Measurements from ENCODE around the gene ERC1.
"Not testable (repeated sequence)": the region's sequence is repeated elsewhere in the genome, so short reads cannot be mapped to it uniquely, and the experiment has no call there.

ERC1 gene

DNA sequence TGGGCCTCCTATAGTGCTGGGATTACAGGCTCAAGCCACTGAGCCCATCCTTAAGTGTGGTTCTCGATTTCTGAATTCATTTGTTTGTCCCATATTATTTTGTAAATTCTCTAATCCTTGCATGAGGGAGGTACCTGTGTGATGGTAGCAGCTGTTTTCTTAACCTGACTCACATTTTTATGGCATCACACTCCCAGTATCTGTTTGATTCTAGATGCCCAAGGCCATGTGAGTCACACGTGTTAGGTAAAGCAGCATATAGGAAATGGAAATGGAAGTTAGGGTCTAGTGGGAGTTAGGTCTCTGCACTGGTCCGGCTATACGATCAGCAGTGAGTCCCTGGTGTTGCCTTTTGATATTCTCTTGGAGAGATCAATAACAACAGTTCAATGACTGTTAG is 198.1 kb downstream of the ERC1 start:
- no peak for DNase-seq (ENCODE audit: low read depth)

DNA sequence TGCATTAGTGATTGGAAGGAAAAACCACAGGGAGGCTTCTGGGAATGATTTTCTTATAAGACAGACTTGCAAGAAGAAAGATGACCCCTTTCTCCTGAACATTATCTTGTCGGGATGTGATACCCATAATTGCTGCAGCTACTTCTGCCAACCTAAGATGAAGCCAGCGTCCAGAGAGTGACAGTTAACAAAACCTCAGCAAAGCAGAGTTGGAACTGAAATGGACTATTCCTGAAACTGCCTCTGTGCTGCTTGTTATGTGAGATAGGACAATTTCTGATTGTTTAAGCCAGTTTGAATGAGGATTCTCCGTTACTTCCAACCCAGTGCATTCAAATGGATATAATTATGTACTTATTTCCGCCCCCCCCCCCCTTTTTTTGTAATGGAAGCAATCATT is 204.5 kb downstream of the ERC1 start:
- no peak for DNase-seq (ENCODE audit: low read depth)

DNA sequence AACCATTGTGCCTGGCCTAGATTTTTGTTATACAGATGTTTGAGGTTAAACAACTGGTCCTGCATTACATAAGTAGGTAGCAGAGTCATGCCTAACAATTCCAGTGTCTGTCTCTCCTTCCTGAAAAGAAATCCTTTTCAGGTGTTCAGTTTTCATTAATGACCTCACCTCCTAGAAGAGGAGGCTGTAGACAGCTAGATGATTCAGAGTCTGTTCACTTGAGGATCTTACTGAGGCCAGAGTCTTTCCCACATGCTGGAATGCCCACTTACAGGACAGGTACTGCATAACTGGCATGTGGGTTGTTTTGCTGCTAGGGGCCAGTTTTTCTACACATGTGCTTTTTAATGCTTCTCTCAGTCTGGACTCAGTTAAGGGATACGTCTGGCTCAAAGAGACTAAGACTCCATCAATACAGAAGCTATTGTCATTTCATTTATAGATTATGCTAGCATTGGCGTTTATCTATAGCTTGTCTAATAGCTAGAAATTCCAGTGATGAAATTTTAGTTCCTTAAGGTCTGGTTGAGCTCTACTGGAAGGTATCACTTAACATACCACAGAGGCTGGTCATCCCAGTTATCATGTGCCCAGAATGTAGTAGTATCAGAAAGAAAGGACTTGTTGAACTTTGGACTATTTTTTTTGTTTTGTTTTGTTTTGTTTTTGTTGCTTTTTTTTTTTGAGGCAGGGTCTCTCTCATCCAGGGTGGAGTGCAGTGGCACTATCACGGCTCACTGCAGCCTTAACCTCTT is 206.4 kb downstream of the ERC1 start:
- no peak for DNase-seq (ENCODE audit: low read depth)

DNA sequence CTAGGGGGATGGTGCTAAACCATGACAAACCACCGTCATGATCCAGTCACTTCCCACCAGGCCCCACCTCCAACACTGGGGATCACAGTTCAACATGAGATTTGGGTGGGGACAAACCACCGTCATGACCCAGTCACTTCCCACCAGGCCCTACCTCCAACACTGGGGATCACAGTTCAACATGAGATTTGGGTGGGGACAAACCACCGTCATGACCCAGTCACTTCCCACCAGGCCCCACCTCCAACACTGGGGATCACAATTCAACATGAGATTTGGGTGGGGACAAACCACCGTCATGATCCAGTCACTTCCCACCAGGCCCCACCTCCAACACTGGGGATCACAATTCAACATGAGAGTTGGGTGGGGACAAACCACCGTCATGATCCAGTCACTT is 207.8 kb downstream of the ERC1 start:
- not testable (repeated sequence) for DNase-seq (ENCODE audit: low read depth)

DNA sequence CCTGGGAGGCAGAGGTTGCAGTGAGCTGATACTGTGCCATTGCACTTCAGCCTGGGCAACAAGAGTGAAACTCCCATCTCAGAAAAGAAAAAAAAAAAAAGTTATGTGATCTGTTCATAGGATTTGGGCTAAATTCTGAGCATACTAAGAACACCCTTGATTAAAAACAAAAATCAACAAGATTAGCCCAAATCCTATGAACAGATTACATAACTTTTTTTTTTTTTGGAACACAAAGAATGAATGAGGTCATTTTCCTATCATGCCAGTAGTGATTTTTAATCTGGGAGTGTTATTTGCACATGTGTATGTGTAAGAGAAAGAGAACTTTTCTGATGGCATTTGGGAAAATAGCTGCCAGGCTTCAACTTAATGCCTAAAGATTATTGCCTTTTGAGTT is 208.7 kb downstream of the ERC1 start:
- no peak for DNase-seq (ENCODE audit: low read depth)

DNA sequence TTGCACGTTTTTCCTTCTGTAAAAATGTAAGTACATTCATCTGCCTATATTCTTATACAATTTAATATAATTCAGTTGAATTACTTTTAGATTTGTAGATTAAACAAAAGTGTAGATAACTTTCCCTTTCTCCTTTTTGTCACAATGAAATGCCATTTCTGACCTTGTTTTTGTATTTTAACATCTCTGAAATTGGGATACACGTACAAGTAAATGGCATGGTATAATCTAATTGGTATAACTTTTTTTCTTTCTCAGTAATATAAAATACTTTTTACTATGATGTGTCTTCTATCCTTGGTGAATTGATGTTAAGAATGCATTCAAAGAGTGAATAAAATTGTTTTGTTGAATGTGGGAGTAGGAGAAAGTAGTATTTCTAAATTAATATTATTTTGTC is 210.0 kb downstream of the ERC1 start:
- DNase-seq (ENCODE audit: low read depth), result no peak

DNA sequence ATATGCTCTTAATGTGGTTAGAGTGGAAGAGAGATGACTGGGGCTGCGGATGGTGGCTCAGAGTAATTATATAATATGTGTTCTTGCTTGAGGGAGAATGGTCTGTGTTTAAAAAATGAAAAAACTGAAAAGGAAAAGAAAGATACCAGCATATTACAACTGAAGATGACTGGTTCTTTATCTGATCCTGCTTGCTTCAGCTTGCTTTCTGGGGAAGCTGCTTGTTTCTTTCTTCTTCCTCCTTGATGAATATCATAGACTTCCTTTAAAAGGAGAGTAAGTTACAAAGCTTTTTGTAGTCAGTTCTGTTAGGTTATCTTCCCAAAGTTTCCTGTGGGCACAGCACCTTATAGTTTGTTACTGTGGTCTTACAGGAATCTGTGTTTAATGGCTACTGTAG is 210.9 kb downstream of the ERC1 start:
- no peak for DNase-seq (ENCODE audit: low read depth)

DNA sequence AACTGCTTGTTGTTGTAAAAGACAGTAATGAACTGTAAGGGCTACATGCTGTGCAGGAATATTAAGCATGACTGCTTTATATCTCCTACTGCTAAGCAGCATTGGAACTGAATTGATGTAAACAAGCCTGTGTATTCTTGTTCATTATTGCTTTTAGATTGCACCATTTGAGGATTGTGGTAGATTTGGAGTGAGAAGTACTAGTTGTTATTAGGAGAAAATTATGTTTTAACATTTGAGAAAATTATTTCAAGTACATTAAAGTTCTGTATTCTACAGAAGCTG is 212.7 kb downstream of the ERC1 start:
- DNase-seq (ENCODE audit: low read depth), result no peak

DNA sequence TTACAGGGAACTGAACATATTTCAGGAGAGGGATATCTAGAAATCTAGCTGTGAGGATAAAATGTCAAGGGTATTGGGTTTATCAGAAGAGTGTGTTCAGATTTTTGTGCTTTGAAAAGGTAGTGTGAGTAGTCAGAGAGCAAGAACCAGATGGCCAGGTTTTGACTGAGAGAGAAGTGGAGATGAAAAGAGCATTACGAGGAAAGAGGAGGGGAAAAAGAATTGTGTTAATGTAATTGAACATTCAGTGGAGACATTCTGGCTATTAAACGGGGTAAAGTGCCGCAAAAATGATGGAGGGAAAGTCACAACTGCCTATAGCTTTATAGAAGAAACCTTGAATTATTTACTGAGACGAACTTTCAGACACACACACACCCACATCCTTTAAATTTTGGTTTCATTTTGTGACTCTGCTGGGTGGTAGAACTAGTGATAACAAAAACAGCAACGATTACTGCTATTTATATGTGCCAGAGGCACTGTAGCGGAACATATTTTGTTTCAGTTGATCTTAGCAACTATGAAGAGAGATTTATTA is 213.6 kb downstream of the ERC1 start:
- DNase-seq (ENCODE audit: low read depth), result no peak

DNA sequence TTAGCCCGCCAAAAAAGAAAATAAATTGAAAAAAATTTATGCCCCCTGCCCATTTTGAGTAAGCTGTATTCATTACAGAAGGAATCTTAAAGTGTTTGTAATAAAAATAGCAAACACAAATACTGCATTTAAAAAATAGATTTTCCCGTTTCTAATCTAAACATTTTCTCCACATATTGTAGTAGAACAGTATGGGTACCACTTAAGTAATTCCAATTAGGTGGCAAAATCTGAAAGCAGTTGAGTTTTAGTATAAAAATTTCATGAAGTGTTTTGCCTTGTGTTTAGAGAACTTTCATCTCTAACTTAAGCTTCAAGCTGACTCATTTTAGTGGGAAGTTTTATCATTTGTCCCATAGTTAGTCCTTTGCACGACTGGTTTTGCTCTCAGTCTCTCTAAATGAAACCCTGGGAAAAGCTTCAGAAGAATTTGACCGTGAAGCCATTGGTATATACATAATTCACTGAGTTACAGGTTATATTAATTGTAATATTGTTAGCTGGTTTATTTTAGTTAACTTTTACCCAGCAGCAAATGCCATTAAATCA is 214.6 kb downstream of the ERC1 start:
- no peak for DNase-seq (ENCODE audit: low read depth)

DNA sequence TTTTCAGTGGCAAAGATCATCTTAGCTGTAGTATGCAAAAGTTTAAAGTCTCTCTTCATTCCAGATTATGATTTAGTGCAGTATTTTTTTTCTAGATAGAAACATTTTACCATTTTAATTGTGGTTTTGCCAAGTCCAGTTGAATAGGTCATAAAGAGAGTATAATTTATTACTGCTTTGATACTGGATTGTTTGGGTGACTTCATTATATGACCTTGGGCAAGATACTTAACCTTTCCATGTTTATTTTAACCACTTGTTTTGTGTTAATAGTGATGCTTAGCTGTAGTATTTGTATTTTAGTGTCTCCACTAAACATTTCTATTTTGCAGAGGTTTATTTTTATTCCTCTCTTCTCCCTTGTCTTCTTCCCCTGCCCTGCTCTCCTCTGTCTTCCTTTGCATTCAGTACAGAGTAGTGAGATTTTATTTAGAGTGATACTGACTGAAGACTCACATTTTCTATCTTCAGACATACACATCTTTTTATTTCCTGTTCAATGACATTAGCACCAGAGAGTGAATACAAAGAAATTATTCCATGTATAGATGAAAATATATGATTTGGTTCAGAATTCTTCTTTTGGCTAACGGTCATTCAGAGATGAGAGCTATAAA is 215.2 kb downstream of the ERC1 start:
- DNase-seq (ENCODE audit: low read depth), result no peak

DNA sequence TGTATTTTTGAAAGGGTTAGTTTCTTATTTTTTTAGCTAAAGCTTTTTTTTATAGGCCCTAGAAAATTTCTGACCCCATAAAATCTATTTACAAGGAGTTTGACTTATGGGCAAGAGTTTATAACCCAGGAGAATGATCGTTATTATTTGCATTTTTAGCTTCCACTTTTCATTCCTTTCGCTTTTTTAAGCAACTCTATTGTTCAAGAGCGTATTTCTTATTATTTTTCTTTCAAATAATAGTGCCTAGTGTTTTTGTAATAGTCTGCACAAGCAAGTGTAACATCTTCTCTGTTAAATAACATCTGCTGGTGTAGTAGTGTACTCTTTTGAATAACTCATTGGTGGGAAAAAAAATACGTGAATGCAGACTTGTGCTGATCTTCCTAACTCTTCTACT is 216.3 kb downstream of the ERC1 start:
- no peak for DNase-seq (ENCODE audit: low read depth)

DNA sequence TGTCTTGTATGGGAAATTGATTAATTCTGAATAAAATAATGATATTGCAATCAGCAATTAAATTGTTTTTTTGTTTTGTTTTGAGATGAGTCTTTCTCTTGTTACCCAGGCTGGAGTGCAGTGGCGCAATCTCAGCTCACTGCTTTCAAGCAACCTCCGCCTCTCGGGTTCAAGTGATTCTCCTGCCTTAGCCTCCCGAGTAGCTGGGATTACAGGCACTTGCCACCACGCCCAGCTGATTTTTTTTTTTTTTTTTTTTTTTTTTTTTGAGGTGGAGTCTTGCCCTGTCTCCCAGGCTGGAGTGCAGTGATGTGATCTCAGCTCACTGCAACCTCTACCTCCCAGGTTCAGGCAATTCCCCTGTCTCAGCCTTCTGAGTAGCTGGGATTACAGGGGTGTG is 217.7 kb downstream of the ERC1 start:
- not testable (repeated sequence) for DNase-seq (ENCODE audit: low read depth)

DNA sequence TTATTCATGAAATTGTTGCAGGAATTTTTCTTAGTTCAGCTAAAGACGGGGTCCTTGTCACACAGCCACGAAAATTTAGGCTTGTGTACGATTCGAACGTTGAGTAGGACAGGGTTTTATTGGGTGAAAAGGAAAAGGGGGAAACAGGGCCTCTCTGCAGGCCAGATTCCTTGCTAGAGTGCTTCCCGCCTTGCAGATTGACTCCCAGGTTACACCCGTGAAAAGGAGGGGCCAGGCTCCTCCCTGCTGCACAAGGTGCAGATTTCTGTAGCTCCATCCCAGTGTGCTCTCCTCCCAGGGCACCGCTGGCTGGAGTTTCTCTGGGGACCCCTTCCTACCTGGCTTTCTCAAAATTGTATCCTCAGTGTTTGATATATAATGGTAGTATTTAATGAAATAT is 221.5 kb downstream of the ERC1 start:
- DNase-seq (ENCODE audit: low read depth), result no peak

DNA sequence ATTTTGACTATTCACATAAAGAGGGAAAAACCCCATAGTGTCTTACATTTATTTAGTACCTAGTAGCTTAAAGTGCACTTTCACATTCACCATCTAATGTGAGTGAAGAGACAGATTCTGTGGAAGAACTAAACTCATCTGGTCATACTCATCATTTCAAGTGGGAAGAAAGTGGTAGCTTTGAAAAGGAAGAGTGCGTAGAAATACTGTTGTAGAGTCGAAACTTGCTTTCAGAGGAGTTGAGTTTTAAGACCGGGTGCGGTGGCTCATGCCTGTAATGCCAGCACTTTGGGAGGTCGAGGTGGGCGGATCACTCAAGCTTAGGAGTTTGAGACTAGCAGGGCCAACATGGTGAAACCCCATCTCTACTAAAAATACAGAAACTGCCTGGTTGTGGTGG is 222.2 kb downstream of the ERC1 start:
- peak; percentile 4 for DNase-seq (ENCODE audit: low read depth)

DNA sequence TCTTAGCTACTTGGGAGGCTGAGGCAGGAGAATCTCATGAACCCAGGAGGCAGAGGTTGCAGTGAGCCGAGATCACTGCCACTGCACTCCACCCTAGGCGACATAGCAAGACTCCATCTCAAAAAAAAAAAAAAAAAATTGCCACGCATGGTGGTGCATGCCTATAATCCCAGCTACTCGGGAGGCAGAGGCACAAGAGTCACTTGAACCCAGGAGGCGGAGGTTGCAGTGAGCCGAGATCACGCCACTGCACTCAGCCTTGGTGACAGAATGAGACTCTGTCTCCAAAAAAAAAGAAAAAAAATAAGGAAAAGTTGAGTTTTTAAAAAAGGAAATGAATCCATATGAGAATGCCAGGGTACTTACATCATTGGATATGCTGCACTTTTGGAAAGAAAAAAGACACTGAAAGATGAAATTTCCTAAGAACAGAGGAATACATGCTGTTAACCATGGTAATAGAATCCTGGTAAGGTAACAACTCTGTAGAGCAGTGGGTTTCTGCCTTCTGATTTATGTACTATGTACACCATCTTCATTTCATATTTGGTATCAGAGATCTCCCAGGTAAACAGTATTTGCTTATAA is 222.7 kb downstream of the ERC1 start:
- DNase-seq (ENCODE audit: low read depth), result no peak

DNA sequence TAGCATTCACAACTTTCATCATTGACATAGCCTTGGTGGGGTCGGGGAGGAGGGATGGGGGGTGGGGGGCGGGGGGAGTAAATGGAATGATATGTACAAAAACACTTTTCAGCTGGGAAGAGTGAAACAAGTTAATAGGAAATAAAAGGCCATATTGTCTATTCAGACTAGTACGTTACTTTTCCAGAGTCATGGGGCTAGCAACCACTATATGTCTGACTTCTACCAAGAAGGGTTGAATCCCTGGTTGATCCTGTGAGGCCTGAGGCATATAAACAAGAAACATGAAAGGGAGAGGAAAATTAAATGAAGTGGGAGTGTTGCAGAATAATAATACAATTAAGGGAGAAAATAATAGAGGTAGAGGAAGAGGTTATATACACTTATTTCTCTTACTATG is 225.5 kb downstream of the ERC1 start:
- DNase-seq (ENCODE audit: low read depth), result no peak

DNA sequence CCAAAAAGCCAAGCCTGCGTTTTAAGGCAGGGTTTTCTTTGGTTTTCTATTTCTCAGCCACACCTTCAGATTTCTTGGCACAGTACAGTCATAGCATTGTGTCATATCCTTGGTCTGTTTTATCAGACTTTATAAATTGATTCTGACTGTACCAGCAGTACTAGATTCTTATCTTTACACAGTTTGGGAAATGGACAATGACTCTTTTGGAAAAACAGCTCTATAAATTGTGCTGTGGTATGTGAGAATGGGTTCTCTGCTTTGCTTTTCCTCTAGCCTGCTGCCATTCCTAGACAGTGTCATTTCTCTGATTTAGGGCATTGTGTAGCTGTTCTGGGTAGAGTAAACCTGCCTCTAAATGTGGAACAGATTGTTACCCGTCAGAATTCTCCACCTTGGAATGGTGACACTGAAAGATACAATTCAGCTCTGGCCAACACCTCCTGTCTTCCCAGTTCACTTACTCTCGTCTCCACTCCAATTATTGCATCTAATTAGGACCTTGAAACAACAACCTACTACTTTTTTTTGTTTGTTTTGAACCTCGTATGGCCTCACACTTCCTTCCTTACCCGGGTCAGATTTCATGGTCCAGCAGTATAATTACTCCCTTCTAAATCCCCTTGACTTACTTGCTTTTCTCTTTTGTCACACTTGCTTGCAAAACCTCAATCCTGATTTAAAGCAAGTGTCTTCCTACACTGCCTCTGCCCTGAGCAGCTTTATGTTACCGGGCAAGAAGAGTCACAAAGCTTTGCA is 226.3 kb downstream of the ERC1 start:
- DNase-seq (ENCODE audit: low read depth), result no peak

DNA sequence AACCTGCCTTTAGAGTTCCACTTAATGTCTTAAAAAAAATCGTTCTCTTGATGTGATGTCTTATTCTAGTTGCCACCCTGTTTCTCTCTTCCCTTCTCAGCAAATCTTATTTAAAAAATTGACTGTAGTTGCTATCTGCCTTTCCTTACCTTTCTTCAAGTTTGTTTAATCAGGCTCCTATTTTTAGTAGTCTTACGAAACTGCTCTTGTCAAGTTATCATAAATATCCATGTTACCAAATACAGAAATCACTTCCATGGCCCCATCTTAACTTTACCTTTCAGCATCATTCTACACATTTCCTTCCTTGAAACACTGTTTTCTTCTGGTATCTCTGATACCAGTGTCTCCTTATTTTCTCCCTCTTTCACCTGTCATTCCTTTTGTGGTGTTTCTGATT is 227.3 kb downstream of the ERC1 start:
- DNase-seq (ENCODE audit: low read depth), result no peak

DNA sequence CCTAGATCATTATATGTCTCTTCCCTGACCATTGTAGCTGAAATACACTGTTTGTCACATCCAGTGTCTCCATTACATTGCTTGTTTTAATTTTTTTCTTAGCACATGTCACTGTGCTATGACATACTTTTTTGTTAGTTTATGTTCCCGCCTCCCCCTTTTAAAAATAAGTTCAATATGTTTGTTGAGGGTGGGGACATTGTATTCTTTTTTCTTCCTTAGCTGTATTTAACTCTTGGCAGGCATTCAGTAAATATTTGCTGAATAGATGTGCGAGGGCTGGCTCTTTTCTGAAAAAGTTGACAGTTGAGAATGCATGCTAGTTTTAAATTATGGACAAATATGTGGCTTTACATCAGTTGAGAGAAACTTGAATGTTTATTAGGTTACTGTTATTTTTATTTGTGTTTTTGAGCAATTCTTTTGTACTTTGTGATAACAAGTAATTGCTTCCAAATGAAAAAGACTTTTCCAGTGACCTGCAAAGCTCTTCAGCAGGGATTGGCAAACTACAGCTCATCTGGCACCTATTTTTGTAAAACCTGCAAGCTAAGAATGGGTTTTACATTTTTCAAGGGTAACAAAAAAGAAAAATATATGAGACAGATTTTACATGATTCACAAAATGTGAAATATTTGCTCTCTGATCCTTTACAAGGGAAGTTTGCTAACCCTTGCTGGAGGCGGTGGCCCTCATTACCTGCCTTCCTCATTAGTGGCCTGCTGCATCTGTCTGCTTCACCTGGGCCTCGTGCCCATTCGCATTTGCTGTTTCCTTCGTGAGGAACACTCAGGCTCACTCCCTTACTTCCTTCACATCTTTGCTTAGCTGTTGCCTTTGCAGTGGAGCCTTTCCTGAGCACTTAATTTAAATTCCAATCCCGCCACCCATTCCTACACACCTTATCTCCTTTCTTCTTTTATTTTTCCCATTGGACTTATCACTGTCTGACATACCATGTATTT is 229.4 kb downstream of the ERC1 start:
- no peak for DNase-seq (ENCODE audit: low read depth)

DNA sequence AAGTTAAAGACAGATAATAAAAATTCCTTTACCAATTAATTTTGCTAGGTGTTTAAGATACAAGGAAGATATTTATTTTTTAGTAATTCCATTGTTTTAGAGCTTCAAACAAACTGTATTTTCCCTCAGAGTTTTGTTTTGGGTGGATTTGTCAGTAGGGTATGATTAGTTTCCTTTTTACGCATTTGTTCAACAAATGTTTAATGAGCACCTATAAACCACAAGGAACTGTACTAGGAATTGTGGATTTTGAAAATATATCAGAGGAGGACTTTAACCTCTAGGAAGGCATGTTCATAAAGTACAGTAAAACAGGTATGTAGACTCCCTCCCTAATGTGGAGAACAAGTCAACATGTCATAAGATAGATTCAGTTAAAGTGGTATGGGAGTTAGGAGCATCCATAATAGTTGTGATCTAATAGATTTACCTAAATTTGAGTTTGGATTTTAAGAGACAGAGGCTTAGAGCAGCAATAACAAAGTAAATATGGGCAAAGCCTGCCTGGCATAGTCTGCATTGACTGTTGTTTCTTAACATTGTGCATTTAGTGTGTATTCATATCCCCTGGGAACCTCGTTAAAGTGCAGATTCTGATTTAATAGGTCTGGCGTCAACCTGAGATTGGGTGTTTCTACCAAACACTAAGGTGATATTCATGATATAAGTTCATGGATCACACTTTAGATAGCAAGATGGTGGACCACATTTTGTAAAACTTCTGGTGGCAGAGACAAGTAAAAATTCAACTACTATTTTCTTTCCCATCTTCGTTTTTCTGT is 232.0 kb downstream of the ERC1 start:
- DNase-seq (ENCODE audit: low read depth), result no peak

All from stimulated activated CD8-positive, alpha-beta memory T cell treated with anti-CD3 and anti-CD28 coated beads, Interleukin-4, amount 100 ng/mL, for 24 hours (primary cell).